Measurements from ENCODE around the gene IPO5.
A peak's percentile ranks its signal among the peaks of the same experiment; 100 is the strongest.
"Not testable (repeated sequence)": the region's sequence is repeated elsewhere in the genome, so short reads cannot be mapped to it uniquely, and the experiment has no call there.

Gene IPO5

DNA sequence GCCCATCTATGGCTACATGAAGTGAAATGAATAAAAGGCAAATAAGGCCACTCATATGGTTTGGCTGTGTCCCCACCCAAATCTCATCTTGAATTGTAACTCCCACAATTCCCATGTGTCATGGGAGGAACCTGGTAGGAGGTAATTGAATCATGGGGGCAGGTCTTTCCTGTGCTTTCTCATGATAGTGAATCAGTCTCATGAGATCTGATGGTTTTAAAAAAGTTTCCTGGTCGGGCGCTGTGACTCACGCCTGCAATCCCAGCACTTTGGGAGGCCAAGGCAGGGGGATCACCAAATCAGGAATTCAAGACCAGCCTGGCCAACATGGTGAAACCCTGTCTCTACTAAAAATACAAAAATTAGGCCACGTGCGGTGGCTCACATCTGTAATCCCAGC, 4.2 kb upstream of the IPO5 start:
- not testable (repeated sequence) for DNase-seq (ENCODE audit: low read depth)

- no peak for DNase-seq (ENCODE audit: low read depth)
Observed at GRCh38 chr13:97951376-97951775, 2.1 kb upstream of the IPO5 start.

DNA sequence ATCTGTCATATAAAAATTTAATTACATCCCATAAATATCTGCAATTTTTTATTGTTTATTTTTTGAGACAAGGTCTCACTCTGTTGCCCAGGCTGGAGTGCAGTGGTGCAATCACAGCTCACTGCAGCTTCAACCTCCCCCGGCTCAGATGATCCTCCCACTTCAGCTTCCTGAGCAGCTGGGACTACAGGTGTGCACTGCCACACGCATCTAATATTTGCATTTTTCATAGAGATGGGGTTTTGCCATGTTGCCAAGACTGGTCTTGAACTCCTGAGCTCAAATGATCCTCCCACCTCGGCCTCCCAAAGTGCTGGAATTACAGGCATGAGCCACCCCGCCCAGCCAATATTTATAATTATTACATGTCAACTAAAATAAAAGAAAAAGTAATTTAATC, 644 bp upstream of the IPO5 start:
- not testable (repeated sequence) for DNase-seq (ENCODE audit: low read depth)

DNA sequence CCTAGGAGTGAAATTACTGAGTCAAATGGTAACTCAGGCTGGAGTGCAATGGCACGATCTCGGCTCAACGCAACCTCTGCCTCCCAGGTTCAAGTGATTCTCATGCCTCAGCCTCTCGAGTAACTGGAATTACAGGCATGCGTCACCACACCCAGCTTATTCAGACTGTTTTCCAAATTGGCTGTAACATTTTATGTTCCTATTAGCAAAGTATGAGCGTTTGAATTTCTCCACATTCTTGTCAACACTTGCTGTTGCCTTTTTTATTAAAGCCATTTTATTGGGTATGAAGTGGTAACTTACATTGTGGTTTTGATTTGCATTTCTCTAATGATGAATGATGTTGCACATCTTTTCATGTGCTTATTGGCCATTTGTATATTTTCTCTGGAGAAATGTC, 7.9 kb downstream of the IPO5 start:
- DNase-seq (ENCODE audit: low read depth), result no peak

GRCh38 chr13:97962887-97963286, 9.4 kb downstream of the IPO5 start:
- DNase-seq (ENCODE audit: low read depth), result no peak

GRCh38 chr13:97967226-97967625, 13.8 kb downstream of the IPO5 start:
- DNase-seq (ENCODE audit: low read depth), result no peak

DNA sequence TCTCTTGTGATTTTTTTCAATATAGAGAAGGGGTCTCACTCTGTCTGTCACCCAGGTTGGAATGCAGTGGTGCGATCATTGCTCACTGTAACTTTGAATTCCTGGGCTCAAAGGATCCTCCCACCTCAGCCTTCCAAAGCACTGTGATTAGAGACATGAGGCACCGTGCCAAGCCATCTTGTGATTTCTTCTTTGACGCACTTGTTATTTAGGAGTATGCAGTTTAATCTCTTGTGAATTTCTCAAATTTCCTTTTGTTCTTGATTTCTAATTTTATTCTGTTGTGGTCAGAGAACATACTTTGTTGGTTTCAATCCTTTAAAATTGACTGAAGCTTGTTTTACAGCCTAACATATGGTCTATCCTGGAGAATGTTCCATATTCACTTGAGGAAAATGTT, 14.5 kb downstream of the IPO5 start:
- no peak for DNase-seq (ENCODE audit: low read depth)

DNA sequence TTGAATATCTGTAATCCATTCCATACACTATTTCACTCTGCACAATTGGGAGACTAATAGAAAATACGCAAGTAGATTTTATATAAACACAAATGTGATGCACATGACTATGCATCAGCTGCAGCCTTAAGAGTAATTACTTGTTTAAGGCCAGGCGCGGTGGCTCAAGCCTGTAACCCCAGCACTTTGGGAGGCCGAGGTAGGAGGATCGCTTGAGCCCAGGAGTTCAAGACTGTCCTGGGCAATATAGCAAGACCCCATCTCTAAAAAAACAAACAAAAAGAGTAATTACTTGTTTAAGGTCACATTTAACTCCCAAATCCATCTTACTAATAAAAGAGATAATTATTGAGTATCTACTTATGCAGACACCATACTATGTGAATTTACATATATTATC, 18.0 kb downstream of the IPO5 start:
- no peak for DNase-seq (ENCODE audit: low read depth)

- DNase-seq (ENCODE audit: low read depth), result no peak
Observed at GRCh38 chr13:97974773-97975172, 21.3 kb downstream of the IPO5 start.

DNA sequence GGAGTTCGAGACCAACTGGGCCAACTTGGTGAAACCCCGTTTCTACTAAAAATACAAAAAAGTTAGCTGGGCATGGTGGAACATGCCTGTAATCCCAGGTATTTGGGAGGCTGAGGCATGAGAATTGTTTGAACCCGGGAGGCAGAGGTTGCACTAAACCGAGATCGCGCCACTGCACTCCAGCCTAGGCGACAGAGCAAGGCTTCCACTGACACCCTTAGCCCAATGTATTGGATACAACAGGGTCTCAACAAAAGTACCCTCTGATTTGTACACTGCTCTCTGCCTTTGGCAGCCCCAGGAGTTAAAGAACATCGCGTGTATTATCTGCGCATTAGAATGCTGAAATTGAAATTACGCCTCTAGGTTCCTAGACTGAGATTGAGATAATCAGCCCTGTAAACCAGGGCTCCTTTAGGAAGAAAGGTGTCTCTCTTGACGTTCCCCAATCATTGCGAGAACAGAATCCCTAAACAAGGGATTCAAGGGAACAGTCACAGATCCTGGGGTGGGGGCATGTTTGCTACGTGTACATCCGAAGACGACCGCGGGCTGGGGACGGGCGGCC, 21.9 kb downstream of the IPO5 start:
- no peak for DNase-seq (ENCODE audit: low read depth)

- DNase-seq (ENCODE audit: low read depth), result peak; percentile 87
Observed at GRCh38 chr13:97975848-97976609, 22.6 kb downstream of the IPO5 start.

DNA sequence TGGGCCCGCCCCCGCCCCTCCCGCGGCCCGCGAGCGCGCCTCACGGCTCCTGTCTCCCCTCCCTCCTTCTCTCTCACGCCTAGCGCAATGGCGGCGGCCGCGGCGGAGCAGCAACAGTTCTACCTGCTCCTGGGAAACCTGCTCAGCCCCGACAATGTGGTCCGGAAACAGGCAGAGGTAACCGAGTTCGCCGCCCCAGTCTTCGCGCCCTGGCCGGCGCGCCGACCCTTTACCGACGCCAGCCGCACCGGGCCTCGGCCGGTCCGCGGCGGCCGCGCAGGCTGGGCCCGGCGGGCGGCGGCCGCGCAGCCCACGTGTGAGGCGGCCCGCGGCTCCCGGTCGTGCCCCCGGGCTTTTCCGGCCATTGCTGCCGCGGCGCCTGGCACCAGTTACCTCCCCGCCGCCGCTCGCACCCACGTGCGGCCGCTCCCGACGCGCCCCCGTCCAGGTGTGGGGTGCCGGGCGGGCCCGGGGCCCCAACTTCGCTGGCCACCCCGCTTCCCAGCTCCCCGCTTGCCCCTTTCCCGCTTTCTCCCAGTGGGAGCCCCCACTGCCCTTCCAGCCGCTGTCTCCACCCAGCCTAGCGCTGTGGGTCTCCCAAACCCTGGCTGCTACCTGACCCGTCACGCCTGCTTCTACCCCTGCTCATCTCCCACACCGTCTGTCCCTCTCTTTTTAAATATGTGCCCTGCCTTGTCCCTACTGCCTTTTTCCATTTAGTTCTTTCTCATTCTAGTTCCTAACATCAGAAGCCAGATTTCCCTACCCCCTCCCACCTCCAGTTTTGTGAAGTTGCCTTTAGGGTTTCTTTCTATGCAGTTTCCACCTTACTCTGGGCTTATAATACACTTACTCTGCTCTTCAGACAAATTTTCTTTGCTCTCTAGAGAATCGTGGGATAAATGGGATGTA, 23.4 kb downstream of the IPO5 start:
- no peak for DNase-seq (ENCODE audit: low read depth)

DNA sequence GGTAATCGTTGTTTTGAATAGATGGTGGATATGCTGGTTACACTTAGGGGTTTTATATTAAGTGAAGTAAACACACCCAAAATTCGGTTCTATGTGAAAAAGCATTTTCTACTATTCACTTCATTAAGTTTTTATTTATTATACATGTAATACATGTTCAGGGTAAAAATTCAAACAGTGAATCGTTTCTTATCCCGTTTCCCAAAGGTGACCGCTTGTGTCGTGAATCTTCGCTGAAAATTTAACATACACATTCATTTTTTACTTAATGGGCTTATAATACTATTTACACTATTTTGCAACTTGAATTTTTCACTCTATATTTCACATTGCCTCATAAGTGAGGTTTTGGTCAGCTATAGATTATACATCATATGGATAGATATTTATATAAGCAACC, 24.5 kb downstream of the IPO5 start:
- DNase-seq (ENCODE audit: low read depth), result no peak

GRCh38 chr13:97978651-97979050, 25.2 kb downstream of the IPO5 start:
- no peak for DNase-seq (ENCODE audit: low read depth)

DNA sequence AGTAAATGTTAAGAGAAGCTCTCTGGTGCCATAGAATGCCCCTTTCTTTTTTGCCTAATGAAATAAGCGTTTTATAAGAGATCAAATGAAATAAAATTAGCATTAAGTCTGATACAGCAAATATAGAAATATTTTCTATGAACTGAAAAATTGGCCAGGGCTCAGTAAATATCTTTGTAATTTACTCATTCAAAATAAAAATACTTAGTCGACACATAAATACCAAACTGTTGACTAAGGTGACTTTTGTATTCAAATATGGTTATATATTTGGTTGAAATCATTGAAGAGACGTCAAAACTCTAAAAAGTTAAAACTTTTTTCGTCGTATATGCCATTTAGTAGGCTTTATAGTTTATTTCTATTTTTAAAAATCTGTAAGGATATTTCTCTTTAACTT, 25.6 kb downstream of the IPO5 start:
- DNase-seq (ENCODE audit: low read depth), result no peak

- no peak for DNase-seq (ENCODE audit: low read depth)
Observed at GRCh38 chr13:97979556-97979955, 26.1 kb downstream of the IPO5 start.

DNA sequence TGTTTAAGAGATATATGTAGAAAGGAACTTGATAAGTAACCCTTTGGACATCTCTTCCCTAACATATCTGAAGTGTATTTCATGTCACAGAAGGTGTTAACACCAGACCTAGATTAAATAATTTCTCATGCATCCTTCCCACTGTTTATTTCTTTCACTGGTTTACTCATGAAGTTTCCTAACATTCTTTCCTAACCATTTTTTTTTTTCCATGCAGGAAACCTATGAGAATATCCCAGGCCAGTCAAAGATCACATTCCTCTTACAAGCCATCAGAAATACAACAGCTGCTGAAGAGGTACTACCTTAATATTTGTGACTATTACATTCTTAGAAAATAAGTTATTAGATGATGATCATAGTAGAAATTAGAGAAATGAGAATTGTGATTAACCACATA, 28.8 kb downstream of the IPO5 start:
- DNase-seq (ENCODE audit: low read depth), result no peak

GRCh38 chr13:97986835-97987234, 33.4 kb downstream of the IPO5 start:
- no peak for DNase-seq (ENCODE audit: low read depth)

GRCh38 chr13:97999653-98000052, 46.2 kb downstream of the IPO5 start:
- no peak for DNase-seq (ENCODE audit: low read depth)

DNA sequence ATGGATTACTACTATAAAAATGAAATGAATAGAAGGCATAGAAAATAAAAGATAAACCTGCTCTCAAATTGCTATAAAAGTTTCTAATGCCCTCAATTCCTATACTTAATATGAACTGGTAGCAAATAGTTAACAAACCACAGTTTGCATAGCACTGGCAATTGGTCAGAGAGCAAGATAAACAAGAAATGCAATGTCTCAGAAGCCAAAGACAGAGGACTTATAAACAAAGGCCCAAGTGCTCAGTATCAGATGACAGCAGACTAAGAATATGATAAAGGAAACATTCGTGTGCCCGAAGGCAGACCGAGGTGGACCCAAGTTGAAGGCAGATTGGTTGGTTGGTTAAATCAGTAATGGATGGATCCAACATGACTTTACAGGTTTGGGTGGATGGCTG, 50.6 kb downstream of the IPO5 start:
- DNase-seq (ENCODE audit: low read depth), result no peak

DNA sequence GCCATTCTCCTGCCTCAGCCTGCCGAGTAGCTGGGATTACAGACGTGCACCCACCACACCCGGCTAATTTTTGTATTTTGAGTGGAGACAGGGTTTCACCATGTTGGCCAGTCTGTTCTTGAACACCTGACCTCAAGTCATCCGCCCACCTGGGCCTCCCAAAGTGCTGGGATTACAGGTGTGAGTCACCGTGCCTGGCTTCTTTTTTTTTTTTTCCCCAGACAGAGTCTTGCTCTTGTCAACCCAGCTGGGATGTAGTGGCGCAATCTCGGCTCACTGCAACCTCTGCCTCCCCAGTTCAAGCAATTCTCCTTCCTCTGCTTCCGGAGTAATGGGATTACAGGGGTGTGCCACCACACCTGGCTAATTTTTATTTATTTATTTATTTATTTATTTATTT, 51.5 kb downstream of the IPO5 start:
- not testable (repeated sequence) for DNase-seq (ENCODE audit: low read depth)

- no peak for DNase-seq (ENCODE audit: low read depth)
Observed at GRCh38 chr13:98007001-98007400, 53.5 kb downstream of the IPO5 start.

GRCh38 chr13:98013241-98013640, 59.8 kb downstream of the IPO5 start:
- no peak for DNase-seq (ENCODE audit: low read depth)
